IMR-90 (cell line): ENCODE data around the gene SCG5.

Experiments
- BHLHE40 ChIP-seq: fragments of 150-350 bp; IDR thresholded peaks from 2 replicates; pipeline ENCODE4 v1.6.1; 2016; ENCODE audit warnings: mild to moderate bottlenecking, low read depth, low read length
- CEBPB ChIP-seq: IDR thresholded peaks from 2 replicates; pipeline ENCODE4 v1.6.1; 2012; ENCODE audit warnings: low read depth, low read length, improper control_type of control experiment
- CTCF ChIP-seq: conservative IDR thresholded peaks from 2 replicates; pipeline ENCODE4 v1.5.1; 2012; ENCODE audit warnings: mild to moderate bottlenecking, low read depth, low read length, improper control_type of control experiment
- ELK1 ChIP-seq: fragments of 150-350 bp; IDR thresholded peaks from 2 replicates; pipeline ENCODE4 v1.6.1; 2016; ENCODE audit warnings: low read depth, mild to moderate bottlenecking, low read length, moderate library complexity, borderline replicate concordance
- MAZ ChIP-seq: IDR thresholded peaks from 2 replicates; pipeline ENCODE4 v1.6.1; 2012; ENCODE audit warnings: low read depth, mild to moderate bottlenecking, low read length, improper control_type of control experiment, moderate library complexity, borderline replicate concordance
- MXI1 ChIP-seq: IDR thresholded peaks from 2 replicates; pipeline ENCODE4 v1.6.1; 2012; ENCODE audit warnings: low read depth, mild to moderate bottlenecking, low read length, moderate library complexity, borderline replicate concordance
- NFE2L2 ChIP-seq: fragments of 150-350 bp; IDR thresholded peaks from 2 replicates; pipeline ENCODE4 v1.6.1; 2016; ENCODE audit warnings: low read depth, mild to moderate bottlenecking, low read length
- POLR2A ChIP-seq: IDR thresholded peaks from 2 replicates; pipeline ENCODE4 v1.6.1; 2012; ENCODE audit warnings: mild to moderate bottlenecking, low read depth, low read length
- RAD21 ChIP-seq: IDR thresholded peaks from 2 replicates; pipeline ENCODE4 v1.6.1; 2012; ENCODE audit warnings: low read length, improper control_type of control experiment
- RCOR1 ChIP-seq: IDR thresholded peaks from 2 replicates; pipeline ENCODE4 v1.6.1; 2012; ENCODE audit warnings: mild to moderate bottlenecking, low read length, improper control_type of control experiment; ENCODE audit not compliant: insufficient replicate concordance
- RFX5 ChIP-seq: IDR thresholded peaks from 2 replicates; pipeline ENCODE4 v1.8.0; 2012; ENCODE audit warnings: low read depth, mild to moderate bottlenecking, low read length, moderate library complexity
- SMC3 ChIP-seq: fragments of 150-350 bp; IDR thresholded peaks from 2 replicates; pipeline ENCODE4 v1.6.1; 2016; ENCODE audit warnings: low read depth, mild to moderate bottlenecking, antibody characterized with exemption, low read length, moderate library complexity
- USF2 ChIP-seq: fragments of 150-350 bp; IDR thresholded peaks from 2 replicates; pipeline ENCODE4 v1.6.1; 2017; ENCODE audit warnings: mild to moderate bottlenecking, antibody characterized with exemption, low read length, low read depth

GRCh38 chr15:32723171-32723948, 81.8 kb downstream of the SCG5 start:
- no peak for TF ChIP-seq CTCF
- TF ChIP-seq BHLHE40, result no peak
- TF ChIP-seq RAD21, result no peak
- no peak; the same call in 1 of the 2 replicates for TF ChIP-seq POLR2A
- no peak for TF ChIP-seq MAZ
- no peak for TF ChIP-seq USF2
- TF ChIP-seq MXI1, result no peak
- no peak for TF ChIP-seq ELK1
- TF ChIP-seq NFE2L2, result no peak
- no peak for TF ChIP-seq SMC3
- TF ChIP-seq RFX5, result no peak
- no peak for TF ChIP-seq CEBPB
- no peak for TF ChIP-seq RCOR1
